ENCODE measurements around the gene KHDRBS2.

GRCh38 chr6:61640463-61640862 lies 645.6 kb downstream of the KHDRBS2 start:
- TF ChIP-seq, protein P1, sequence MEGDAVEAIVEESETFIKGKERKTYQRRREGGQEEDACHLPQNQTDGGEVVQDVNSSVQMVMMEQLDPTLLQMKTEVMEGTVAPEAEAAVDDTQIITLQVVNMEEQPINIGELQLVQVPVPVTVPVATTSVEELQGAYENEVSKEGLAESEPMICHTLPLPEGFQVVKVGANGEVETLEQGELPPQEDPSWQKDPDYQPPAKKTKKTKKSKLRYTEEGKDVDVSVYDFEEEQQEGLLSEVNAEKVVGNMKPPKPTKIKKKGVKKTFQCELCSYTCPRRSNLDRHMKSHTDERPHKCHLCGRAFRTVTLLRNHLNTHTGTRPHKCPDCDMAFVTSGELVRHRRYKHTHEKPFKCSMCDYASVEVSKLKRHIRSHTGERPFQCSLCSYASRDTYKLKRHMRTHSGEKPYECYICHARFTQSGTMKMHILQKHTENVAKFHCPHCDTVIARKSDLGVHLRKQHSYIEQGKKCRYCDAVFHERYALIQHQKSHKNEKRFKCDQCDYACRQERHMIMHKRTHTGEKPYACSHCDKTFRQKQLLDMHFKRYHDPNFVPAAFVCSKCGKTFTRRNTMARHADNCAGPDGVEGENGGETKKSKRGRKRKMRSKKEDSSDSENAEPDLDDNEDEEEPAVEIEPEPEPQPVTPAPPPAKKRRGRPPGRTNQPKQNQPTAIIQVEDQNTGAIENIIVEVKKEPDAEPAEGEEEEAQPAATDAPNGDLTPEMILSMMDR (IDR thresholded peaks at IDR 0.05) = no peak
- TF ChIP-seq POLR2A (IDR thresholded peaks at IDR 0.05) = no peak
